NB4 (cell line): Measurements from ENCODE around the gene ZCCHC24.

Experiments used
- DNase-seq: peaks from one replicate; pipeline ENCODE4 v3.0.0; 2010; ENCODE audit warnings: low read depth
- H3K4me3 ChIP-seq: one replicate; pipeline ENCODE4 v1.5.1; 2011; ENCODE audit warnings: mild to moderate bottlenecking, low read depth, low read length, moderate library complexity
- CTCF ChIP-seq: IDR thresholded peaks from one replicate; pipeline ENCODE4 v1.5.1; 2012; ENCODE audit warnings: low read depth, low read length
- MAX ChIP-seq: IDR thresholded peaks from 2 replicates; pipeline ENCODE4 v1.6.1; 2011; ENCODE audit warnings: low read depth, low read length
- MYC ChIP-seq: IDR thresholded peaks from 2 replicates; pipeline ENCODE4 v1.6.1; 2011; ENCODE audit warnings: low read depth, low read length
- POLR2A ChIP-seq: IDR thresholded peaks from 2 replicates; pipeline ENCODE4 v1.6.1; 2011; ENCODE audit warnings: mild to moderate bottlenecking; ENCODE audit not compliant: insufficient read length; ENCODE audit errors: extremely low read depth

ZCCHC24 gene

DNA sequence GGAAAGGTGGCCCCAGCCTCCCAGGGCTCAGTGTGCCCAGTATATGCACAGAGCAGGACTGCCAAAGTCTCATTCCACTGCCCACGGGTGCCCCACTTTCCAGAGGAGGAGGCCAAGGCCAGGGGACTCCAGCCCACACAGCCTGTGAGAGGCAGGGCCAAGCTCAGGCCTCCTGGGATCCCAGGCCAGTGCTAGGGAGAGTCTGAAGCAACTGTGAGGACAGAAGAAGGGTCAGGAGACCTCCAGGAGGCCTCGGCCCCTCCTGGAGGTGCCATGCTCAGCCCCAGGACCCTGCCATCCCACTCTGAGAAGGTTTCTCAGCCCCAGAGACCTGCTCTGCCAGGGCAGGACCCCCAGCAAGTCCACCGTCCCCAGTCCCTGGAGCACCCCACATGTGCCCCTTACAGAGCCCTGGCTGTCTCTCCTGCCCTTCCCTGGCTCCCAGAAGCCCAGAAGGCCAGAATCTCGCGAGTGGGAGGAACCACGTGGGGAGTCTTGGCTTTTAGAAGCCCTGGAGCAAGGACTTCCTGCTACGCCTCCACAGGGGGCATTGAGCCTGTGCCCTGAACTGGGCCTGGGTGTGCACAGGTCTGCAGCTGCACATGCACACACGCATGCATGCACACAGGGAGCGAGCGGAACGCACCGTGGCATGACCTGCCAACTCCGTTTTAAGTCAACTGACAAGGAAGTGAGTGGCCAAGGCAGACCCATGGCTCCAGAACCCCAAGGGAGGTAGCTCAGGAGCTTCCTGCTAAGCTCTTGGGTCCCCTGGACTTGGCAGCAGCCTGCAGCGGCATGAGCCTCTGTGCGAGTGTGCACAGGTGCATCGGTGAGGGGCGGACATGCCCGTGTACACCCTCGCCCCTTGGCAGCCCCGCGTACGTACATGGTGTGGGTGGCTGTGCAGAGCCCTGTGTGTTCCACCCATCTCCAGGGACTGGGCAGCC is 33.6 kb downstream of the ZCCHC24 start:
- peak; percentile 79 for DNase-seq
- TF ChIP-seq MYC (peak; percentile 36; the same call in 1 of the 2 replicates), MAX (peak; percentile 94), CTCF (no peak)
- H3K4me3 ChIP-seq: no peak overlapping the region

GRCh38 chr10:79410315-79411094 is 34.9 kb downstream of the ZCCHC24 start:
- no peak overlapping the region for H3K4me3 ChIP-seq
- no peak for DNase-seq
- TF ChIP-seq MAX (no peak), POLR2A (no peak), MYC (no peak), CTCF (no peak)

DNA sequence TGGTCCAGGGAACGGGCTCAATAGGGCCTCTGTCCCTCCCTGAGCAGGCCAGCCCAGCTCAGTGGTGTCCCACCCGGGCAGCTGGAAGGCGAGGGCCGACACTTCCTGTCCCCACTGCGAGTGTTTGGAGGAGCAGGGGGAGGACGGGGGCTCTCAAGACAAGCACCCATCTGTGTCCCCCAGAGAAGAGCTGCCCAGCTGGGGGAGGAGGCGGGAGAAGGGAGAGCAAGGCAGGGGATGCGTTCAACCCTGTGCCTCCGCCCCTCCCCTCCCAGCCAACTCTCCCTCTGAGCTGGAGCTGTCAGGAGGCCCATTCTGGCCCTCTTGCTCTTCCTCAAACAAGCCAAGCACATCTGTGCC is 35.7 kb downstream of the ZCCHC24 start:
- H3K4me3 ChIP-seq: no peak overlapping the region
- TF ChIP-seq MAX (no peak), POLR2A (no peak), MYC (no peak)
- no peak for DNase-seq

- TF ChIP-seq MAX (no peak), POLR2A (no peak), MYC (no peak), CTCF (no peak)
- DNase-seq: no peak
- H3K4me3 ChIP-seq: no peak overlapping the region
These were observed 36.2 kb downstream of the ZCCHC24 start for GRCh38 chr10:79409038-79409725.

- no peak for DNase-seq
- H3K4me3 ChIP-seq: no peak overlapping the region
- TF ChIP-seq MAX: no peak
- TF ChIP-seq MYC: no peak
- TF ChIP-seq CTCF: no peak
- no peak for TF ChIP-seq POLR2A
These were observed 37.3 kb downstream of the ZCCHC24 start for GRCh38 chr10:79407811-79408795.
